ENCODE data around the gene CREB3L2. TPM values are rescaled to one million over a fixed set of nuclear protein-coding genes. Genes with fewer than 3 reads are reported as not detected.

Gene CREB3L2
- total RNA-seq, 1 experiment from 2014 or later = 18.1 TPM

DNA sequence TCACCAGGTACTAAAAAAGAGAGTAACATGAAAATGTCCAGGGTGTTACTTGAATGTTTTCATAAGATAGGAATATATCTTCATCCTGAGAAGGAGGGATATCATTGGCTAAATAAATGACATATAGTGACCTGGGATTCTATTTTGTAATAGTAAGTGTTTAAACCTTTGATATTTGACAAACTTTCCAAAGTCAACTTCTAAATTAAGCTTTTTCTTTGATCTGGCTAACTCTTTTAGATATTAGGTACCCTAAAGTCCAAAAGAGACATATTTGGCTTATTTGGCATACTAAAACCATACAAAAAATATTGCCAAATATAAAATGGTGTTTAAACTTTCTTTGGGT, 22.4 kb upstream of the CREB3L2 start:
- intact Hi-C loops (cut with micrococcal nuclease) = no loop called here
- no peaks in the 10 kb centered on the region for H3K27me3 ChIP-seq (ENCODE audit: low read length)
- H3K9me3 ChIP-seq (ENCODE audit: low read length) = no peaks in the 10 kb centered on the region
- TF ChIP-seq, protein P1, sequence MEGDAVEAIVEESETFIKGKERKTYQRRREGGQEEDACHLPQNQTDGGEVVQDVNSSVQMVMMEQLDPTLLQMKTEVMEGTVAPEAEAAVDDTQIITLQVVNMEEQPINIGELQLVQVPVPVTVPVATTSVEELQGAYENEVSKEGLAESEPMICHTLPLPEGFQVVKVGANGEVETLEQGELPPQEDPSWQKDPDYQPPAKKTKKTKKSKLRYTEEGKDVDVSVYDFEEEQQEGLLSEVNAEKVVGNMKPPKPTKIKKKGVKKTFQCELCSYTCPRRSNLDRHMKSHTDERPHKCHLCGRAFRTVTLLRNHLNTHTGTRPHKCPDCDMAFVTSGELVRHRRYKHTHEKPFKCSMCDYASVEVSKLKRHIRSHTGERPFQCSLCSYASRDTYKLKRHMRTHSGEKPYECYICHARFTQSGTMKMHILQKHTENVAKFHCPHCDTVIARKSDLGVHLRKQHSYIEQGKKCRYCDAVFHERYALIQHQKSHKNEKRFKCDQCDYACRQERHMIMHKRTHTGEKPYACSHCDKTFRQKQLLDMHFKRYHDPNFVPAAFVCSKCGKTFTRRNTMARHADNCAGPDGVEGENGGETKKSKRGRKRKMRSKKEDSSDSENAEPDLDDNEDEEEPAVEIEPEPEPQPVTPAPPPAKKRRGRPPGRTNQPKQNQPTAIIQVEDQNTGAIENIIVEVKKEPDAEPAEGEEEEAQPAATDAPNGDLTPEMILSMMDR (conservative IDR thresholded peaks at IDR 0.05; ENCODE audit: low read depth, low read length) = no peak
- TF ChIP-seq EZH2phosphoT487 (IDR thresholded peaks at IDR 0.05; ENCODE audit: borderline replicate concordance, low read length) = no peak
- TF ChIP-seq EZH2 (IDR thresholded peaks at IDR 0.05; ENCODE audit: low read length, unreplicated experiment) = no peak
- ATAC-seq (no peak), DNase-seq (no peak)
- no peak overlapping the region for H2AFZ ChIP-seq (ENCODE audit: low read length)
- ChIA-PET POLR2A (ENCODE audit: unreplicated experiment) (no interaction called here), CTCF (no interaction called here)
- no peaks in the 10 kb centered on the region for H3K36me3 ChIP-seq (ENCODE audit: low read depth, low read length)
- H3K9me2 ChIP-seq (replicated peaks; ENCODE audit: low read length) = no peaks in the 10 kb centered on the region
- H3K4me3 ChIP-seq (ENCODE audit: low read length) = no peak overlapping the region
- H3K4me2 ChIP-seq (ENCODE audit: low read length) = no peak overlapping the region
- no peaks in the 10 kb centered on the region for H3K79me2 ChIP-seq (ENCODE audit: low read length)
- no peaks in the 10 kb centered on the region for H3F3A ChIP-seq (ENCODE audit: low read length, unreplicated experiment)
- peaks cover 5% of the 10 kb centered on the region; the same call in 1 of the 2 replicates for H3K4me1 ChIP-seq (ENCODE audit: insufficient read depth, low read length)
- no peak overlapping the region for H3K9ac ChIP-seq (ENCODE audit: low read length)
- BruUV-seq (replicated peaks) = no TSS peak
- no peak overlapping the region for H3K27ac ChIP-seq (ENCODE audit: low read length)
- no peaks in the 10 kb centered on the region for H4K20me1 ChIP-seq (ENCODE audit: low read length)

DNA sequence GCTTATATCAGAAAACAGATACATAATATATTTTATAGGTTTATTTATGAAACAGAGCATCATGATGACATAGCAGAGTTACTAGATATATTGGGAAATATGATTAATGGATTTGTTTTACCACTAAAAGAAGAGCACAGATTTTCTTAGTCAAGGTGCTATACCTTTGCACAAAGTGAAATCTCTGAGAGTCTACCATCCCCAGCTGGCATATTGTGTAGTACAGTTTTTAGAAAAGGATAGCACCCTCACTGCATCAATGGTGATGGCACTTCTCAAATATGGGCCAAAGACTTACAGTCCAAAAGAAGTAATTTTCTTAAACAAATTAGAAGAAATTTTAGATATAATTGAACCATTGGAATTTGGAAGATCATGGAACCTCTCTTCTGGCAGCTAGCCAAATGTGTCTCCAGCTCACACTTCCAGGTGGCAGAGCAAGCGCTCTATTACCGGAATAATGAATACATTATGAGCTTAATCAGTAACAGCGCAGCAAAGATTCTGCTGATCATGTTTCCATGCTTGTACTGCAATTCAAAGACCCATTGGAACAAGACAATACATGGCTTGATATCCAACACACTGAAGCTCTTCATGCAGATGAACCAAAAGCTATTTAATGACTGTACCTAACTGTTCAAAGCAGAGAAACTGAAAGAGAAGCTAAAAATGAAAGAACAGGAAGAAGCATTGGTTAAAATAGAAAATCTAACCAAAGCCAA, 21.9 kb upstream of the CREB3L2 start:
- Histone ChIP-seq H3K9ac (ENCODE audit: low read length) (no peak overlapping the region), H3K27me3 (ENCODE audit: low read length) (no peaks in the 10 kb centered on the region), H3K4me1 (ENCODE audit: insufficient read depth, low read length) (peaks cover 5% of the 10 kb centered on the region; the same call in 1 of the 2 replicates), H3K4me3 (ENCODE audit: low read length) (no peak overlapping the region), H2AFZ (ENCODE audit: low read length) (no peak overlapping the region), H3K4me2 (ENCODE audit: low read length) (no peak overlapping the region), H3K9me3 (ENCODE audit: low read length) (no peaks in the 10 kb centered on the region), H3K79me2 (ENCODE audit: low read length) (no peaks in the 10 kb centered on the region), H3K27ac (ENCODE audit: low read length) (no peak overlapping the region), H3K9me2 (replicated peaks; ENCODE audit: low read length) (no peaks in the 10 kb centered on the region), H4K20me1 (ENCODE audit: low read length) (no peaks in the 10 kb centered on the region), H3F3A (ENCODE audit: low read length, unreplicated experiment) (no peaks in the 10 kb centered on the region), H3K36me3 (ENCODE audit: low read depth, low read length) (no peaks in the 10 kb centered on the region)
- intact Hi-C loops (cut with micrococcal nuclease) = no loop called here
- TF ChIP-seq EZH2 (IDR thresholded peaks at IDR 0.05; ENCODE audit: low read length, unreplicated experiment) (no peak), EZH2phosphoT487 (IDR thresholded peaks at IDR 0.05; ENCODE audit: borderline replicate concordance, low read length) (no peak)
- TF ChIP-seq, protein P1 (conservative IDR thresholded peaks at IDR 0.05; ENCODE audit: low read depth, low read length) = no peak
- ATAC-seq = no peak
- no TSS peak for BruUV-seq (replicated peaks)
- no peak for DNase-seq
- ChIA-PET POLR2A (ENCODE audit: unreplicated experiment) (no interaction called here), CTCF (no interaction called here)

DNA sequence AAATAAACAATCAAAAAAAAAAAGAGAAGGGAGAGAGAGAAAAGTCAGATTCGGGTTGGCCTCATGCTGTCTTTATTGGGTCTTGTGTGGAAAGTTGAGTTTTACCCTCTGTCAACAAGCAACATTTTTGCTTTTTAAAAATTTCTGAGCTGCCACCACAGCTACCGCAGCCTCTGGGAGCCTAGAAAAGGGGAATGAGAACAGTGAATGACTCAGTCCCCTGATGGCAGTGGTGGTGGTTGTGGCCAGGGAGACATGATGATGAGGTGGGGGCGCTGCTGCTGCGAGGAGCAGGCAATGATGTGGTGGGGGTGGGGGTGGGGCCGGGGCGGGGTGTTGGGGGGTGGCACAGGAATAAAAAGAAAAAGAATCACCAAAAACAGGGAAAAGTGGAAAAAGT, 20.0 kb upstream of the CREB3L2 start:
- BruUV-seq (replicated peaks) = no TSS peak

More for the DNA sequence above, 20.0 kb upstream of the CREB3L2 start:
- no peaks in the 10 kb centered on the region for H3K9me2 ChIP-seq (replicated peaks; ENCODE audit: low read length)
- POLR2A ChIA-PET (ENCODE audit: unreplicated experiment) = no interaction called here
- TF ChIP-seq, protein P1 (conservative IDR thresholded peaks at IDR 0.05; ENCODE audit: low read depth, low read length) = no peak
- no peak for TF ChIP-seq EZH2phosphoT487 (IDR thresholded peaks at IDR 0.05; ENCODE audit: borderline replicate concordance, low read length)
- TF ChIP-seq EZH2 (IDR thresholded peaks at IDR 0.05; ENCODE audit: low read length, unreplicated experiment) = no peak
- no peaks in the 10 kb centered on the region for H4K20me1 ChIP-seq (ENCODE audit: low read length)
- no peaks in the 10 kb centered on the region for H3K36me3 ChIP-seq (ENCODE audit: low read depth, low read length)
- H3K4me3 ChIP-seq (ENCODE audit: low read length) = no peak overlapping the region
- no peaks in the 10 kb centered on the region for H3F3A ChIP-seq (ENCODE audit: low read length, unreplicated experiment)
- no peaks in the 10 kb centered on the region for H3K79me2 ChIP-seq (ENCODE audit: low read length)
- peaks cover 5% of the 10 kb centered on the region; the same call in 1 of the 2 replicates for H3K4me1 ChIP-seq (ENCODE audit: insufficient read depth, low read length)
- no peak overlapping the region for H2AFZ ChIP-seq (ENCODE audit: low read length)
- intact Hi-C loops (cut with micrococcal nuclease) = no loop called here
- H3K9me3 ChIP-seq (ENCODE audit: low read length) = no peaks in the 10 kb centered on the region
- H3K27ac ChIP-seq (ENCODE audit: low read length) = no peak overlapping the region
- DNase-seq (no peak), ATAC-seq (no peak)
- H3K4me2 ChIP-seq (ENCODE audit: low read length) = no peak overlapping the region
- no peak overlapping the region for H3K9ac ChIP-seq (ENCODE audit: low read length)
- CTCF ChIA-PET = no interaction called here
- no peaks in the 10 kb centered on the region for H3K27me3 ChIP-seq (ENCODE audit: low read length)

Data from PC-3 (cell line).